Spleen (tissue), 11 donors: Measurements from ENCODE around the gene TMEM252. TPM values are rescaled to one million over a fixed set of nuclear protein-coding genes. Genes with fewer than 3 reads are reported as not detected.
A peak's percentile ranks its signal among the peaks of the same experiment; 100 is the strongest.

Experiments
- DNase-seq: peaks from one replicate; pipeline ENCODE4 v3.0.0-alpha.2; 2020
- H3K27ac ChIP-seq, 8 donors: fragments of 200-600 bp; sonication (generic) in 7 of 8; 1 replicate in 4 of 8; 2 replicates in 4 of 8; pipeline versions ENCODE4 v1.5.0 to v1.8.0; 2016 to 2021; ENCODE audit warnings: inconsistent platforms in 4 of 8, mild to moderate bottlenecking in 4 of 8, moderate library complexity in 1 of 8
- H3K27me3 ChIP-seq, 7 donors: fragments of 200-600 bp; sonication (generic) in 6 of 7; replicated peaks in 1 of 7; 1 replicate in 4 of 7; 2 replicates in 3 of 7; pipeline versions ENCODE4 v1.5.0 to v1.8.0; 2016 to 2021; ENCODE audit warnings: inconsistent platforms in 3 of 7, mild to moderate bottlenecking in 1 of 7
- H3K36me3 ChIP-seq, 6 donors: fragments of 200-600 bp; sonication (generic) in 5 of 6; 1 replicate in 4 of 6; 2 replicates in 2 of 6; pipeline versions ENCODE4 v1.5.0 to v1.8.0; 2016 to 2021; ENCODE audit warnings: inconsistent platforms in 2 of 6
- H3K4me1 ChIP-seq, 6 donors: fragments of 200-600 bp; sonication (generic) in 5 of 6; 1 replicate in 3 of 6; 2 replicates in 3 of 6; pipeline versions ENCODE4 v1.5.0 to v1.8.0; 2016 to 2021; ENCODE audit warnings: inconsistent platforms in 3 of 6
- H3K4me3 ChIP-seq, 8 donors: fragments of 200-600 bp; sonication (generic) in 7 of 8; 1 replicate in 4 of 8; 2 replicates in 4 of 8; pipeline versions ENCODE4 v1.5.0 to v1.8.0; 2016 to 2021; ENCODE audit warnings: inconsistent platforms in 4 of 8, mild to moderate bottlenecking in 4 of 8, moderate library complexity in 2 of 8
- H3K9me3 ChIP-seq, 8 donors: fragments of 200-600 bp; sonication (generic) in 7 of 8; 1 replicate in 4 of 8; 2 replicates in 4 of 8; pipeline versions ENCODE4 v1.5.0 to v1.8.0; 2016 to 2021; ENCODE audit warnings: inconsistent platforms in 4 of 8
- POLR2A ChIP-seq, 3 donors: fragments of 450-650 bp; IDR thresholded peaks; one replicate each; pipeline ENCODE4 v1.5.1; 2017; ENCODE audit warnings: antibody characterized with exemption in 3 of 3, mild to moderate bottlenecking in 1 of 3
- POLR2AphosphoS5 ChIP-seq, 3 donors: sonication (generic); formaldehyde crosslinking; IDR thresholded peaks; one replicate each; pipeline ENCODE4 v1.5.1; 2017; ENCODE audit warnings: antibody characterized with exemption in 3 of 3
- WGBS, 5 donors: extraction: QIAGEN DNeasy Blood & Tissue Kit in 3 of 5; methylation state at CpG; one replicate each; pipeline versions ENCODE4 v1.1.5 to v1.1.7; 2013 to 2018; 5-methylcytosine and 5-hydroxymethylcytosine counted together
- intact Hi-C: fragments of 100-400 bp; cut with DNase I; formaldehyde crosslinking; loops from one replicate; pipeline ENCODE4 v1.15.0; 2023; ENCODE audit warnings: low total_unique reads
- polyA plus RNA-seq, 3 donors: library from polyadenylated mRNA; stranded (reverse); fragments of 200-250 nt; gene quantifications; one replicate each; pipeline ENCODE4 v1.2.1, GENCODE V29; 2013
- total RNA-seq, 7 donors: library from RNA; depleted of rRNA in 3 of 7; stranded (reverse); fragments of >200 nt in 3 of 7; fragmentation: NEBNext Ultra II Directional in 4 of 7; extraction: Animal tissue kit (Norgen Biotek cat#: 25700) in 4 of 7; gene quantifications; one replicate each; pipeline versions ENCODE4 v1.1.0 to v1.2.1, GENCODE V29; 2016 to 2021
- TF ChIP-seq, protein P1 (sequence below), 11 experiments: fragments of 200-600 bp in 7 of 11; fragments of 450-650 bp in 4 of 11; sonication (generic) in 4 of 11; IDR thresholded peaks in 8 of 11; conservative IDR thresholded peaks in 3 of 11; 1 replicate in 7 of 11; 2 replicates in 4 of 11; pipeline versions ENCODE4 v1.4.0 to v1.8.0; 2016 to 2021; ENCODE audit warnings: antibody characterized with exemption in 11 of 11, inconsistent platforms in 4 of 11, mild to moderate bottlenecking in 1 of 11
- donor health status: healthy with polysubstance abuse.
- donor health status: DM: no; HTN: no; CAD: no; lungs with moderate emphysema.
- donor health status: DM: no; HTN: no; CAD: no.
- donor health status: Bipolar disorder and iron deficiency.
- donor health status: healthy.
- donor health status: DM: no; HTN: no; CAD: no.
- donor health status: DM: yes; HTN: yes; CAD: no.

Gene TMEM252
- total and polyA plus RNA-seq, 10 donors: 0.85 TPM; not detected in 9

- H3K36me3 ChIP-seq: peaks cover 0 to 19% (median 0%) of the 10 kb centered on the region in 6 donors
- H3K27me3 ChIP-seq: no peaks in the 10 kb centered on the region
- no peak overlapping the region for H3K4me3 ChIP-seq
- H3K4me1 ChIP-seq: peaks cover 0 to 11% (median 0%) of the 10 kb centered on the region in 6 donors
- WGBS, 5 donors: 85 to 92% (median 90%) methylated on average over 4 of the region's 4 CpGs
- no peak for DNase-seq
- no peak overlapping the region for H3K27ac ChIP-seq
- intact Hi-C loops: no loop called here
- H3K9me3 ChIP-seq: peaks cover 0 to 25% (median 16%) of the 10 kb centered on the region in 8 donors
- no peak for TF ChIP-seq POLR2A (IDR thresholded peaks at IDR 0.05)
- TF ChIP-seq, protein P1, sequence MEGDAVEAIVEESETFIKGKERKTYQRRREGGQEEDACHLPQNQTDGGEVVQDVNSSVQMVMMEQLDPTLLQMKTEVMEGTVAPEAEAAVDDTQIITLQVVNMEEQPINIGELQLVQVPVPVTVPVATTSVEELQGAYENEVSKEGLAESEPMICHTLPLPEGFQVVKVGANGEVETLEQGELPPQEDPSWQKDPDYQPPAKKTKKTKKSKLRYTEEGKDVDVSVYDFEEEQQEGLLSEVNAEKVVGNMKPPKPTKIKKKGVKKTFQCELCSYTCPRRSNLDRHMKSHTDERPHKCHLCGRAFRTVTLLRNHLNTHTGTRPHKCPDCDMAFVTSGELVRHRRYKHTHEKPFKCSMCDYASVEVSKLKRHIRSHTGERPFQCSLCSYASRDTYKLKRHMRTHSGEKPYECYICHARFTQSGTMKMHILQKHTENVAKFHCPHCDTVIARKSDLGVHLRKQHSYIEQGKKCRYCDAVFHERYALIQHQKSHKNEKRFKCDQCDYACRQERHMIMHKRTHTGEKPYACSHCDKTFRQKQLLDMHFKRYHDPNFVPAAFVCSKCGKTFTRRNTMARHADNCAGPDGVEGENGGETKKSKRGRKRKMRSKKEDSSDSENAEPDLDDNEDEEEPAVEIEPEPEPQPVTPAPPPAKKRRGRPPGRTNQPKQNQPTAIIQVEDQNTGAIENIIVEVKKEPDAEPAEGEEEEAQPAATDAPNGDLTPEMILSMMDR (IDR thresholded peaks at IDR 0.05 in 8 of 11, conservative IDR thresholded peaks at IDR 0.05 in 3 of 11): no peak
- no peak for TF ChIP-seq POLR2AphosphoS5 (IDR thresholded peaks at IDR 0.05)
Measured at GRCh38 chr9:68489646-68490045, 51.0 kb downstream of the TMEM252 start.

GRCh38 chr9:68488126-68488525 is 52.6 kb downstream of the TMEM252 start:
- peaks cover 0 to 11% (median 0%) of the 10 kb centered on the region in 6 donors for H3K4me1 ChIP-seq
- intact Hi-C loops: no loop called here
- TF ChIP-seq POLR2A (IDR thresholded peaks at IDR 0.05) (no peak), POLR2AphosphoS5 (IDR thresholded peaks at IDR 0.05) (no peak)
- TF ChIP-seq, protein P1 (IDR thresholded peaks at IDR 0.05 in 8 of 11, conservative IDR thresholded peaks at IDR 0.05 in 3 of 11): no peak
- peaks cover 0 to 23% (median 0%) of the 10 kb centered on the region in 6 donors for H3K36me3 ChIP-seq
- no peak overlapping the region for H3K4me3 ChIP-seq
- H3K27ac ChIP-seq: peak overlapping the region in 4 of 8 donors; percentile 17 to 52 (median 42)
- 51 to 66% (median 57%) methylated on average over 2 of the region's 2 CpGs for WGBS, 5 donors
- DNase-seq: no peak
- no peaks in the 10 kb centered on the region for H3K27me3 ChIP-seq
- H3K9me3 ChIP-seq: peaks cover 0 to 25% (median 16%) of the 10 kb centered on the region in 8 donors

Other genes with a start within 250 kb of the TMEM252 start
- gene FOXD4L3, start 238.0 kb downstream of the TMEM252 start, total RNA-seq: under 1 TPM in 3 of 7 donors, not detected in 4; 0.35 to 0.50 (median 0.39) TPM
- under 1 TPM; 0.04 to 0.13 (median 0.05) TPM for gene FOXD4L3, start 238.0 kb downstream of the TMEM252 start, polyA plus RNA-seq
- 10 to 100 TPM; 11.3 to 26.1 (median 18.3) TPM for gene PGM5, start 184.3 kb downstream of the TMEM252 start, total RNA-seq
- 1 to 10 TPM; 3.2 to 8.9 (median 3.8) TPM for gene PGM5, start 184.3 kb downstream of the TMEM252 start, polyA plus RNA-seq
- gene PIP5K1B, start 164.4 kb upstream of the TMEM252 start, total RNA-seq: 10 to 100 TPM in 1 of 7 donors, 1 to 10 TPM in 6; 4.3 to 10.3 (median 8.0) TPM
- 1 to 10 TPM; 1.5 to 2.7 (median 2.3) TPM for gene PIP5K1B, start 164.4 kb upstream of the TMEM252 start, polyA plus RNA-seq